ENCODE measurements around the gene LAMC1. TPM values are rescaled to one million over a fixed set of nuclear protein-coding genes. Genes with fewer than 3 reads are reported as not detected.

The LAMC1 gene
- total RNA-seq, 1 experiment from 2014 or later: 71.5 TPM

DNA sequence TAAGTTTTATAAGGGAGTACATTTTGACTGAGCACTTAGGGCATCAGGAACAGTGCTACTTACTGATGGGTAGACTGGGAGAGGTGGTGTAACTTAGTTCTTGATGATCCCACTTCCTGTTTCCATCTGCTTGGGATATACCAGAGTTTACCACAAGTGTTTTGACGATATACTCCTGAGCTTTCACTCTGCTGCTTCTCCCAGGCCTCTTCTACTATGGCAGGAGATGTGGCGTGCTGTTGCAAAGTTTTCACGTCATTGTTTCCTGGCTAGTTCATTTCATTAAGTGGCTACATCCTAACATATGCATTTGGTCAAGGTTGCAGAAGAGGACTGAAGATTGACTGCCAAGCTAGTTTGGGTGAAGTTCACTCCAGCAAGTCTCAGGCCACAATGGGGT is 121.5 kb downstream of the LAMC1 start:
- TF ChIP-seq EZH2 (IDR thresholded peaks at IDR 0.05; ENCODE audit: low read length, unreplicated experiment) (no peak), EZH2phosphoT487 (IDR thresholded peaks at IDR 0.05; ENCODE audit: borderline replicate concordance, low read length) (no peak)
- TF ChIP-seq, protein P1, sequence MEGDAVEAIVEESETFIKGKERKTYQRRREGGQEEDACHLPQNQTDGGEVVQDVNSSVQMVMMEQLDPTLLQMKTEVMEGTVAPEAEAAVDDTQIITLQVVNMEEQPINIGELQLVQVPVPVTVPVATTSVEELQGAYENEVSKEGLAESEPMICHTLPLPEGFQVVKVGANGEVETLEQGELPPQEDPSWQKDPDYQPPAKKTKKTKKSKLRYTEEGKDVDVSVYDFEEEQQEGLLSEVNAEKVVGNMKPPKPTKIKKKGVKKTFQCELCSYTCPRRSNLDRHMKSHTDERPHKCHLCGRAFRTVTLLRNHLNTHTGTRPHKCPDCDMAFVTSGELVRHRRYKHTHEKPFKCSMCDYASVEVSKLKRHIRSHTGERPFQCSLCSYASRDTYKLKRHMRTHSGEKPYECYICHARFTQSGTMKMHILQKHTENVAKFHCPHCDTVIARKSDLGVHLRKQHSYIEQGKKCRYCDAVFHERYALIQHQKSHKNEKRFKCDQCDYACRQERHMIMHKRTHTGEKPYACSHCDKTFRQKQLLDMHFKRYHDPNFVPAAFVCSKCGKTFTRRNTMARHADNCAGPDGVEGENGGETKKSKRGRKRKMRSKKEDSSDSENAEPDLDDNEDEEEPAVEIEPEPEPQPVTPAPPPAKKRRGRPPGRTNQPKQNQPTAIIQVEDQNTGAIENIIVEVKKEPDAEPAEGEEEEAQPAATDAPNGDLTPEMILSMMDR (conservative IDR thresholded peaks at IDR 0.05; ENCODE audit: low read depth, low read length): no peak
- Histone ChIP-seq H3K4me2 (ENCODE audit: low read length) (no peak overlapping the region), H3K9me3 (ENCODE audit: low read length) (no peaks in the 10 kb centered on the region), H4K20me1 (ENCODE audit: low read length) (no peaks in the 10 kb centered on the region), H3K27me3 (ENCODE audit: low read length) (no peaks in the 10 kb centered on the region), H3K9ac (ENCODE audit: low read length) (no peak overlapping the region), H3K4me1 (ENCODE audit: insufficient read depth, low read length) (peaks cover 11% of the 10 kb centered on the region), H2AFZ (ENCODE audit: low read length) (no peak overlapping the region), H3F3A (ENCODE audit: low read length, unreplicated experiment) (no peaks in the 10 kb centered on the region), H3K27ac (ENCODE audit: low read length) (no peak overlapping the region), H3K4me3 (ENCODE audit: low read length) (no peak overlapping the region), H3K9me2 (replicated peaks; ENCODE audit: low read length) (no peaks in the 10 kb centered on the region), H3K36me3 (ENCODE audit: low read depth, low read length) (peaks cover 19% of the 10 kb centered on the region; the same call in 1 of the 2 replicates), H3K79me2 (ENCODE audit: low read length) (no peaks in the 10 kb centered on the region)
- no peak for ATAC-seq
- no peak for DNase-seq
- no TSS peak for BruUV-seq (replicated peaks)
- ChIA-PET POLR2A (ENCODE audit: unreplicated experiment) (no interaction called here), CTCF (no interaction called here)
- intact Hi-C loops (cut with micrococcal nuclease): no loop called here

- H3K36me3 ChIP-seq (ENCODE audit: low read depth, low read length): peaks cover 9% of the 10 kb centered on the region; the same call in 1 of the 2 replicates
- ChIA-PET CTCF (no interaction called here), POLR2A (ENCODE audit: unreplicated experiment) (no interaction called here)
- intact Hi-C loops (cut with micrococcal nuclease): no loop called here
- no peak for ATAC-seq
- H3K9me2 ChIP-seq (replicated peaks; ENCODE audit: low read length): no peaks in the 10 kb centered on the region
- no peak overlapping the region for H3K4me3 ChIP-seq (ENCODE audit: low read length)
- no peak overlapping the region for H3K4me2 ChIP-seq (ENCODE audit: low read length)
- no peaks in the 10 kb centered on the region for H3F3A ChIP-seq (ENCODE audit: low read length, unreplicated experiment)
- no peak for DNase-seq
- H3K27ac ChIP-seq (ENCODE audit: low read length): no peak overlapping the region
- H3K9ac ChIP-seq (ENCODE audit: low read length): no peak overlapping the region
- TF ChIP-seq EZH2phosphoT487 (IDR thresholded peaks at IDR 0.05; ENCODE audit: borderline replicate concordance, low read length): no peak
- no peak for TF ChIP-seq EZH2 (IDR thresholded peaks at IDR 0.05; ENCODE audit: low read length, unreplicated experiment)
- TF ChIP-seq, protein P1 (conservative IDR thresholded peaks at IDR 0.05; ENCODE audit: low read depth, low read length): no peak
- no peaks in the 10 kb centered on the region for H4K20me1 ChIP-seq (ENCODE audit: low read length)
- no peaks in the 10 kb centered on the region for H3K4me1 ChIP-seq (ENCODE audit: insufficient read depth, low read length)
- no peaks in the 10 kb centered on the region for H3K27me3 ChIP-seq (ENCODE audit: low read length)
- no peaks in the 10 kb centered on the region for H3K79me2 ChIP-seq (ENCODE audit: low read length)
- no peaks in the 10 kb centered on the region for H3K9me3 ChIP-seq (ENCODE audit: low read length)
- BruUV-seq (replicated peaks): no TSS peak
- H2AFZ ChIP-seq (ENCODE audit: low read length): no peak overlapping the region
These were observed 124.5 kb downstream of the LAMC1 start for GRCh38 chr1:183147735-183148134.

GRCh38 chr1:183148599-183148998 is 125.4 kb downstream of the LAMC1 start:
- intact Hi-C loops (cut with micrococcal nuclease): no loop called here
- no peak for ATAC-seq
- H3K9ac ChIP-seq (ENCODE audit: low read length): no peak overlapping the region
- no peak for DNase-seq
- no peaks in the 10 kb centered on the region for H3K9me2 ChIP-seq (replicated peaks; ENCODE audit: low read length)
- H3K4me3 ChIP-seq (ENCODE audit: low read length): no peak overlapping the region
- no peak overlapping the region for H3K4me2 ChIP-seq (ENCODE audit: low read length)
- no peaks in the 10 kb centered on the region for H3K79me2 ChIP-seq (ENCODE audit: low read length)
- no peak overlapping the region for H3K27ac ChIP-seq (ENCODE audit: low read length)
- H2AFZ ChIP-seq (ENCODE audit: low read length): no peak overlapping the region
- H4K20me1 ChIP-seq (ENCODE audit: low read length): no peaks in the 10 kb centered on the region
- no peaks in the 10 kb centered on the region for H3K9me3 ChIP-seq (ENCODE audit: low read length)
- BruUV-seq (replicated peaks): no TSS peak
- H3K36me3 ChIP-seq (ENCODE audit: low read depth, low read length): peaks cover 4% of the 10 kb centered on the region; the same call in 1 of the 2 replicates
- CTCF ChIA-PET: no interaction called here
- POLR2A ChIA-PET (ENCODE audit: unreplicated experiment): no interaction called here
- no peaks in the 10 kb centered on the region for H3K4me1 ChIP-seq (ENCODE audit: insufficient read depth, low read length)
- H3F3A ChIP-seq (ENCODE audit: low read length, unreplicated experiment): no peaks in the 10 kb centered on the region
- H3K27me3 ChIP-seq (ENCODE audit: low read length): no peaks in the 10 kb centered on the region
- TF ChIP-seq EZH2 (IDR thresholded peaks at IDR 0.05; ENCODE audit: low read length, unreplicated experiment) (no peak), EZH2phosphoT487 (IDR thresholded peaks at IDR 0.05; ENCODE audit: borderline replicate concordance, low read length) (no peak)
- TF ChIP-seq, protein P1 (conservative IDR thresholded peaks at IDR 0.05; ENCODE audit: low read depth, low read length): no peak

All from PC-3 (cell line).